ENCODE measurements around the gene WDR81.

DNA sequence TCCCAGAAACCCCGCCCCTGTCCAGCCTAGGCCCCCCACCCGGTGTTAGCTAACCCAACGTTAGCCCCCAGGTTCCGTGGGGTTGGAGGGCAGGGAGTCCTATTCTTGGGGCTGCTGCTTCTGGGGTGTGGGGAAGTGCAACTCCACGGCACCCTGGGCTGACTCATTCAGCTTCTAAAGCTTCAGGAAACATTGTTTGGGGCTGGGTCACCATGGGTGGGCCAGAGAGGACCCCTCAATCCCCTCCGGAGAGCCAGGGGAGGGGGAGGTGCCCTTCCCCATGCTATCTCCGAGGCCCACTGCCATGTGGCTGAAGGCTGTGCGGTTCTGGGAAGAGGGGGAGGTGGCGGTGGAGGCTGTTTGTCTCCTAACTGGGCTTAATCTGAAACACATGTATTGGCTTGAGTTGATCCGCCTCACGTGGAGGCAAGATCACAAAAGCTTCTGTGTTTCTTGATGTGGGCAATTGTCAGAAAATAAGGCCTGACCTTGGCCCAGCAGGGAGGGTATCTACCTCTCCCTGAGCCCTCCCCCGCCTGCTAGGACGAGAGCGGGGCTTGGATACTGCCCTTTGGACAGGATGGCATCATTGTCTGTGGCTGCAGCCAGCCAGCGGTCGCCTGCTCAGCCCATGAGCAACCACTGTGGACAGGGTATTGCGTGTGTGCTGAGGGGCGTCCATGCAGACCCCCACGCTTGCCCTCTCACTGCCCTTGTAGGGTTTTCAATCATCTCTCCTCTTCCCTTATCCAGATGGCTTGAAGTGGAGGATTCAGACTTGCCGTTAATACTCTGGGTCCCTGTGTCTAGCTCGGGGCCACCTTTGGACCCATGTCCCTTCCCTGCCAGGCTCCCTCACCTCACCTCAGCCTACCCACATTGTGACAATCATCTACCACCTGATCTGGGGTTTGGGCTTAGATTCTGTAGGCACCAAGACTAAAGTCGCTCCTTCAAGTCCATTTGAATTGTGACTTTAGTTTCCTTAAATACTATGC, 38.7 kb downstream of the WDR81 start:
- TF ChIP-seq, protein P1, sequence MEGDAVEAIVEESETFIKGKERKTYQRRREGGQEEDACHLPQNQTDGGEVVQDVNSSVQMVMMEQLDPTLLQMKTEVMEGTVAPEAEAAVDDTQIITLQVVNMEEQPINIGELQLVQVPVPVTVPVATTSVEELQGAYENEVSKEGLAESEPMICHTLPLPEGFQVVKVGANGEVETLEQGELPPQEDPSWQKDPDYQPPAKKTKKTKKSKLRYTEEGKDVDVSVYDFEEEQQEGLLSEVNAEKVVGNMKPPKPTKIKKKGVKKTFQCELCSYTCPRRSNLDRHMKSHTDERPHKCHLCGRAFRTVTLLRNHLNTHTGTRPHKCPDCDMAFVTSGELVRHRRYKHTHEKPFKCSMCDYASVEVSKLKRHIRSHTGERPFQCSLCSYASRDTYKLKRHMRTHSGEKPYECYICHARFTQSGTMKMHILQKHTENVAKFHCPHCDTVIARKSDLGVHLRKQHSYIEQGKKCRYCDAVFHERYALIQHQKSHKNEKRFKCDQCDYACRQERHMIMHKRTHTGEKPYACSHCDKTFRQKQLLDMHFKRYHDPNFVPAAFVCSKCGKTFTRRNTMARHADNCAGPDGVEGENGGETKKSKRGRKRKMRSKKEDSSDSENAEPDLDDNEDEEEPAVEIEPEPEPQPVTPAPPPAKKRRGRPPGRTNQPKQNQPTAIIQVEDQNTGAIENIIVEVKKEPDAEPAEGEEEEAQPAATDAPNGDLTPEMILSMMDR (IDR thresholded peaks at IDR 0.05), result no peak
- TF ChIP-seq POLR2A (IDR thresholded peaks at IDR 0.05; ENCODE audit: low read depth) (no peak), EP300 (IDR thresholded peaks at IDR 0.05) (no peak), POLR2AphosphoS5 (IDR thresholded peaks at IDR 0.05) (peak; percentile 19 to 20)
